NCI-H187 (cell line): ENCODE measurements around the gene TAB2.

Experiments
- DNase-seq, 2 experiments: peaks; one replicate each; lab custom pipeline; 2025; lab: John Stamatoyannopoulos, UW

The TAB2 gene, protein sequence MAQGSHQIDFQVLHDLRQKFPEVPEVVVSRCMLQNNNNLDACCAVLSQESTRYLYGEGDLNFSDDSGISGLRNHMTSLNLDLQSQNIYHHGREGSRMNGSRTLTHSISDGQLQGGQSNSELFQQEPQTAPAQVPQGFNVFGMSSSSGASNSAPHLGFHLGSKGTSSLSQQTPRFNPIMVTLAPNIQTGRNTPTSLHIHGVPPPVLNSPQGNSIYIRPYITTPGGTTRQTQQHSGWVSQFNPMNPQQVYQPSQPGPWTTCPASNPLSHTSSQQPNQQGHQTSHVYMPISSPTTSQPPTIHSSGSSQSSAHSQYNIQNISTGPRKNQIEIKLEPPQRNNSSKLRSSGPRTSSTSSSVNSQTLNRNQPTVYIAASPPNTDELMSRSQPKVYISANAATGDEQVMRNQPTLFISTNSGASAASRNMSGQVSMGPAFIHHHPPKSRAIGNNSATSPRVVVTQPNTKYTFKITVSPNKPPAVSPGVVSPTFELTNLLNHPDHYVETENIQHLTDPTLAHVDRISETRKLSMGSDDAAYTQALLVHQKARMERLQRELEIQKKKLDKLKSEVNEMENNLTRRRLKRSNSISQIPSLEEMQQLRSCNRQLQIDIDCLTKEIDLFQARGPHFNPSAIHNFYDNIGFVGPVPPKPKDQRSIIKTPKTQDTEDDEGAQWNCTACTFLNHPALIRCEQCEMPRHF

DNA sequence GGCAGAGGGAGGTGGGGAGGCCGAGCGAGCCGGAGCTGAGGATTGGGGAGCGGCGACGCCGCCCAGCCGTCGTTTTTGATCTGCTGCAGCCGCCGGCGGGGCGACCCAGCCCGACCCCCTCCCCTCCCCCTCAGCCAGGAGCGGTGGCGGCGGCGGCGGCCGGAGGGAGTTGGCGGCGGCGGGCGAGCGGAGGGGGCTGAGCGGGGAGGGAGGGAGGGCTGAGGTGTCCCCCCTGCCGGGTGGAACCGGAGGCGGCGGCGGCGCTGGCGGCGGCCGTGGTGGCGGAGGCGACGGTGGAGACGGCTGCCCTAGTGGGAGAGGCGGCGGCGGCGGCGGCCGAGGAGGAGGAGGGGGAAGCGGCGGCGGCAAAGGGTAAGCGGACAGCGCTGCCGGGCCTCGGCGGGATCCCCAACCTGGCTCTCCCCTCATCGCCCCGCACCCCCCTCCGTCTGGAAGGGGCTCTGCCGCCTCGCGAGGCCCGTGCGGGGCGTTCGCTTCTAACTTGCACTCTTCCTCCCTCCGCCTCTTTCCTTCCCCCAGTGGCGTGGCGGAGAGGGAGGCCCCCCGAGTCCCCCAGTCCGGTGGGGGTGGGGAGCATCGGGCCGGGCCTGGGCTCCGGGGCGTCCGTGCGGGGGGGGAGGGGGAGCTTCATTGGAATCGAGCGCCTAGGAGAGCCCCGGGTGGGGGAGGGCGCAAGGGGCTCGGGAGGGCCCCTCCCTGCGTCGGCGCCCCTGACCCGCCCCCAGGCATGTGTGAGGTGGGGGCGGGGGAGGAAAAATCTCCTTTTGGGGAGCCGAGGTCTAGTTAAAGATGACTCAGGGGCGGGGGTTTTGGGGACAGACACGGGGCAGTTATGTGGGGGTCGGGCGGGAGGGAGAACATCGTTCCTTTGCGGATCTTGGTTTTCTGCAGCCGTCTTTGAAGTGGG is at the start of gene TAB2:
TAB2 (plus strand) TSS at position 69 of the 928 bp plus-strand sequence. CDS start 52,286 bp downstream, outside the sequence.
- peak in 1 of 2 experiments; percentile 56 for DNase-seq

DNA sequence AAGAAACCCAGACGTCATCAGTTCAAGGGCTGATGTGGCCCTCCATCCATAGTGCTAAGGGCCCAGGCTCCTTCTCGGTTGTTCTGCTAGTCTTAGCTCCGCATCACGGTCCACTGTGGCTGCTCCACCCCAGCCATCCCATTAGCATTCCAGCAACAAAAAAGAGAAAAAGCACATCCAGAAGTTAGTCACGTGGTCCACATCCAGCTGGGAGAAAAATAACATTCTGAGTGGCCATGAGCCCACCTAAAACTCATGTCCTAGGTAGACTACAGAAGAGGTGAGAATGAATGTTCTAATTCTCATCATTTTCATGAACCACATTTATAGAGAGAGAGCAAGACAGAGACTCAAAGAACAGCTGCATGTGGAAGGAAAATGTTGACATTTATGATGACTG is 49.4 kb upstream of the TAB2 start:
- no peak for DNase-seq

DNA sequence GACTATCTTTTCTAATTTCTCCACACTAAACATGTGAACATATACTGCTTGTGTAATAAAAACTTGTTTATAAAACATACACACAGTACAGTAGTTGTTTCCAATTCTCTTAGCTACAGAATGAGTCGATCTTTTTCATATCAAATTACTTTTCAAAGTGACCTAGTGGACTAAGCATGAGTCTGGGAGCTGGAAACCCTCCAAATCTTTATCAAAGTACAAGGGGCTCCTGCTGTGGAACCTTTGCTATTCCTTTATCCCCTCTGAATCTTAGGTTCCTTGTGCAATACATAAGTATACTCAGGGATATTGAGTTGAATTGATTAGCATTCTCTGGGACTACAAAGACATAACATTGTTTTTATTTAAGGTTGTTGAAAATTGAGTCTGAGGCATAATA is 48.7 kb upstream of the TAB2 start:
- DNase-seq = no peak

DNA sequence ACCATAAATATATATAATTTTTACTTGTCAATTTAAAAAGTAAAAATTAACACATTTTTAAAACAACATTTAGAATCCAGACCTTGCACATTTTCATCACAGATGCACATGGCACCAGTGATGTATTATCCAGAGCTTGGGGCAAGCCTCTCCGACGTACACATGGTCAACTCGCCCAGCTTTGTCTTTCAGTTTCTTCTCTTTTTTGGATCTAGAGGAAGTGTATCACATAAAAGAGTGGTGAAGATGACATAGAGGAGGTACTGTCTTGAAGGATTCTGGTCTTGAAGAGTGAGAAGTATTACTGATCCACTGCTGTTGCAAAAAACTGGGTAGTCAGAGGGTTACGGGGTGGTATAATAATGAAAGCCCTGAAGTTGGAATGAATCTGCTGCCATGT is 46.9 kb upstream of the TAB2 start:
- DNase-seq = no peak

DNA sequence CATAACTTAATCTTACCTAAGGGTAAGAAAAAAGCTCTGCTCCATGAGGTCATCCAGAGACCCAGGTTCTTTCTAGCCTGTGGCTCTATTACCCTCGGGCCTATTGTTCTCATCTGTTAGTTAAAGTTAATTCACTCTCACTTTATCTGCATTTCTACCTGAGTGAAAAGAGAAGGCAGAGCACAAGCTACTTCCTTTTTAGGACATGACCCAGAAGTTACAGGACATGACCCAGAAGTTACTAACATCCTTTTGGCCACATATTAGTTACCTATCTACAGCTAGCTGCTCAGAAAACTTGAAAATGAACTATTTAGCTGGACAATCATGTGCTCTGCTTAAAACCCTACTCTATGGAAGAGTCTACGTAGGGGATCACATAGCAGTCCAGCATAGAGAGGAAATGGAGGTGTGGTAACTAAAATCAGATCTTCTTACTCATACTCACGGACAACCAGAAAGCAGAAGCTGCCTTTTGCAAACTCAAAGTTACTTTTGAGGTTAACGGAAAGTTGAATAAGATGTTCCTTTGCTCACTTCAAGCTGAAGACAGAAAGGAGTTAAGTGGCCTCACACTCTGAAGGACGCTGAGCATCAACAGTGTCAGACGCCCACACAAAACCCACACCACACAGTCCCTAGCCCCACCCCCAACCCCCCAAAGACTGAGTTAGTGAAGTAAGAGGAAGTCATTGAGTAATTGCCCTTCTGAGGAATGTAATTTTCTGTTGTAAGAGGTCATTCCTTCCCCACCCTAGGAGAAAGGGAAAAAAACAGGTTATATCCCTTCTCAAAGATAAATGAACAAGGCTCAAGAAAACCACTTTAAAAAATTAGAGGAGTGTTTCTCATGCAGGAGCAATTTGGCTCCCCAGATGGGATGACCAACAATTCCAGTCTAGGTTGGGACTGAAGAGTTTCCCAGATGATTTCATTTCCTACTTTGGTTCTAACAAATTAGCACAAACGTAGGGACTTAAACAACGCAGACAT is 45.9 kb upstream of the TAB2 start:
- DNase-seq = no peak

DNA sequence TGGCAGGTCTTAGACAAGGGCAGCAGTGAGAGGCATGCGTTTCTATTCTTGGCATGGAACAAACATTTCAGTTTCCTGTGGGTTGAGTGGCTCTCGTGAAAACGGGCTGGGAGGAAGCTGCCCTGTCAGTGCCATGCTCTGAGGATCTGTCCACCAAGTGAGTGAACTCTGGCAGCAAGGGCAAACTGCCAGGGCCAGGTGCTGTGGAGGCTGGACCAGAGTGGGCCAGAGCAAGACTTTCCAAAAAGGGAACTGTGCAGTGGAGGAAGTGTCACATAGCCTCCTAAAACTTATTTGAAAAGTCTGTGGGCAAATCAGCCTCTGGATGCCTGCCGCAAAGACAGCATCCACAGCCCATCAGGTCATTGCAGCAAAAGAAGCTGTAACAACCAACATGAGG is 44.2 kb upstream of the TAB2 start:
- DNase-seq = no peak

DNA sequence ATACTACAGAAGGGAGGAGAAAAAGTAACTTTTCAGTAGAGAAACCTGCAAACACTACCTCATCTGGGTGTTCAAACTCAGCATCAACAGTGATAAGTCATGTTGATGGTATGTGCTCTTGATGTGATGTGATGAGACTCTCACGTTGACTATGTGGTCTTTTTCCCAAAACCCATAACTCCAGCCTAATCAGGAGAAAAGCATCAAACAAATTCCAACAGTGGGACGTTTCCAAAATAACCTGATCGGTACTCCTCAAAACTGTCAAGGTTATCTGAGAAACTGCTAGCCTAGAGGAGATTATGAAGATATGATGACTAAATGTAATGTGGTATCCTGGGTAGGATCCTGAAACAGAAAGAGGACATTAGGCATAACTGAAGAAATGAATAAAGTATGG is 41.9 kb upstream of the TAB2 start:
- DNase-seq = no peak

DNA sequence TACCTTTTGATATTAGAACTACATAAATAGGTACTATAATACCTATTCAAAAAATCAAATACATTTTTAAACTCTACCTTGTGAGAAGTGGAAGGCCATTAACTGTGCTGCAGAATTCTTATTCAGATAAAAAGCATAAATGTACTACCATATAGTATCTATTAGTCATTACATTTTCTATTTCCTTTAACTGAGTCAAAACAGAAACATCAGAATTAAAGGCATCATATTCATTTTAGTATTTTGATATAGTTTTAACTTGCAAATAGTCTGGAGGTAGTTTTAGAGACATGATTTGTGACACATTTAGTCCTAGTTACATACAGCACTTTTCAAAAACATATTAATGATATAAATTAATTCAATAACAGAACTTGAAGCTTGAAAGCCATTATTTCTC is 39.9 kb upstream of the TAB2 start:
- DNase-seq = no peak

DNA sequence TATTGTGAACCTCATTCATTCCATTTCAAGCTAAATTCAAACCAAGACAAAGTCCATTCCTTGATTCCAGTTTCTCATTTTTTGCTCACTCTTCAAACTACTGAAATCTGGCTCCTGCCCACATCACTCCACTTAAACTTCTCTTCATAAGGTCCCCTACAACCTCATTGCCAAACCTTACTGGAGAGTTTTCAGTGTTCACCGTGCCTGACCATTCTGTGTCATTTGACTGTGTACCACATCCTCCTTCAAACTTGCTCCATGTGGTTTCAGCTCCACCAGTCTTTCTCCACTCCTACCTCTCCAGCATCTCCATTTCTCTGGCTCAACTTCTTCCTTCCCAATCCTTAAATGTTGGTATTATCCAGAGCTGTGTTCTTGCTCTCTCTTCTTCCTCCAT is 38.5 kb upstream of the TAB2 start:
- DNase-seq = no peak

DNA sequence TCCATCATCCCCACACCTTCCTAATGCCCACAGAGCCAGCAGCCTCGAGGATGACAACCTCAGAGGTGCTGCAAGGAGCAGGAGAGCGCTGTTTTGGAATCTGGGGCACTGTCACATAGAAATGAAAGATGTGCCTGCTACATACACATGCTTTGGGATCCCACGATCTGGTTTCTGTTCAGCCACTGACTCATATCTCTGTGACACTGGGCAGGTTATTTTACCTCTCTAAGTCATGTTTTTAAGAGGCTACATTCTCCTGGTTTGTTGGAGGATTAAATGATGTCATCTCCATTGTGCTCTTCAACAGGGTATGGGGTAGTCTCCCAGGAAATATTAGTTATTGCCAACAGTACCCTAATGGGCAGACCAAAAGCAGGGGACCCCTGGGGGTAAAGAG is 32.6 kb upstream of the TAB2 start:
- DNase-seq = no peak

DNA sequence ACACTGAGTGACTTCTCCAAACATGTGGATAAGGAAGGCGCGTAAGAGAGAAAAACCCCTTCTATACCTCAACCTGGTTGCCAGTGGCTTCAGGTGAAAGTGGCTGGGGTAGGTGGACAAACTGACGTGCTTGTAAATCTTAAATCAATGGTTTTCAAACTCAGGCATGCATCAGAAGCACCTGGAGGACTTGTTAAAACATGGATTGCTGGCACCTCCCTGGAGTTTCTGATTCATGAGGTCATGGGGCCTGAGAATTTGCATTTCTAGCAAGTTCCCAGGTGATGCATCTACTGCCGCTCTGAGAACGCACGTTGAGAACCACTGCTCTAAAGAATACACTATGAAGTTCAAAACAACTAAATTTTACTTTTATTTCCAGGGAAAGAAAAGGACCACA is 31.9 kb upstream of the TAB2 start:
- no peak for DNase-seq

DNA sequence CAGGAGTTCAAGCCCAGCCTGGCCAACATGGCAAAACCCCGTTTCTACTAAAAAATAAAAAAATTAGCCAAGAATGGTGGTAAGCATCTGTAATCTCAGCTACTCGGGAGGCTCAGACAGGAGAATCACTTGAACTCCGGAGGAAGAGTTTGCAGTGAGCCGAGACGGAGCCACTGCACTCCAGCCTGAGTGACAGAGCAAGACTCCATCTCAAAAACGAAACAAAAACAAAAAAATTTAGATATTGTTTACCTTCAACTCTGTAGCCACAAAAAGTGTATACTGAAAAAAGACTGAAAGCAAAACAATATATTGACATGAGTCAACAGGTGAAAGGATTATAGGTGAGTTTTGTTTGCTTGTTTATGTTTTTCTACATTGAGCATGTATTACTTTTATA is 30.6 kb upstream of the TAB2 start:
- DNase-seq = no peak

DNA sequence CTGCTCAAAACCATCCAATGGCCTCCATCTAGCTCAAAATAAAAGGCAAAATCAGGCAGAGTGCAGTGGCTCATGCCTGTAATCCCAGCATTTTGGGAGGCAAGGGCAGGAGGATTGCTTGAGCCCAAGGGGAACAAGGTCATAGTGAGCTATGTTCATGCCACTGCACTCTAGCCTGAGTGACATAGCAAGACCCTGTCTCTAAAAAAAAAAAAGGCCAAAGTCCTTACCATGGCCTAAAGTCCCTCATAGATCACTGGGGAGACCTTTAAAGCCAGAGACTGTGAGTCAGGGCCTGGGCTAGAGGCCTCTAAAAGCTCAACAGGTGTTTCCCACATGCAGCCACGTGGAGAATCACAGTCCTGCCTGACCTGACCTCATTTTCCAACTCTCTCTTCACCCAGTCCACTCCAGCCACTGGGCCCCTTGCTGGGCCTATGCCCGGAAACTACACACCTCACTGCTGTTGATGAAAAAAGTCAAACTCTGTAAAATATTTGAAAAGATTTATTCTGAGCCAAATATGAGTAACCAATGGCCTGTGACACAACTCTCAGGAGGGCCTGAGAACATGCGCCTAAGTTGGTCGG is 28.2 kb upstream of the TAB2 start:
- no peak for DNase-seq

DNA sequence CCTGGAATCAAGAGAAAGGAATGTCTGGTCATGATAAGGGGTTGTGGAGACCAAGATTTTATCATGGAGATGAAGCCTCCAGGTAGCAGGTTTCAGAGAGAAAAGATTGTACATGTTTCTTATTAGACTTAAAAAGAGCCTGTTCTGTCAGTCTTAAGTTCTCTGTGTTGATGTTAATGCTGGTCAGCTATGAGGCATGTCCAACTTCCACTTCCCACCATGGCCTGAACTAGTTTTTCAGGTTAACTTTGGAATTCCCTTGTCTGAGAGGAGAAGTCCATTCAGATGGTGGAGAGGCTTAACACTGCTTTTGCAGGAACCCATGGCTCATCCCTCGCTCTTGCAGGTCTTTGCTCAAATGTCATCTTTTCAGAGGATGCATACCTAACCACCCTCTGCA is 27.5 kb upstream of the TAB2 start:
- no peak for DNase-seq

DNA sequence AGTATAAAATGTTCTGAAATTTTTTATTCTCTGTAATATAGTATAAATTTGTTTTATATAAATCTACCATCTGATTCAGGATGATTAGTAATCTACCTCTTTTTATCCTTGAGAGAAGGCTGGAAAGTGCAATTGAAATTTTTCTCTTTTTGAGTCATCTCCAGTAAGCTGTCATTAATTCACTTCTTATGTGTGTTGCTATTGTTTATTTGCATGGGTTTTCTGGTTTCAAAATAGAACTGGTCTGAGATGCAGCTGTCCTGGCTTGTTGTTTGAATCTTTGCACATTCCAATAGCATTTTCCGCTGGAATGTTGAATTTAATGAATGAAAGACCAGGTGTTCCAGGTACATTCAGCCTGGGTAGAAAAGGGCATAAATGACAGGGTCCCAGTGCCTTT is 24.3 kb upstream of the TAB2 start:
- no peak for DNase-seq

DNA sequence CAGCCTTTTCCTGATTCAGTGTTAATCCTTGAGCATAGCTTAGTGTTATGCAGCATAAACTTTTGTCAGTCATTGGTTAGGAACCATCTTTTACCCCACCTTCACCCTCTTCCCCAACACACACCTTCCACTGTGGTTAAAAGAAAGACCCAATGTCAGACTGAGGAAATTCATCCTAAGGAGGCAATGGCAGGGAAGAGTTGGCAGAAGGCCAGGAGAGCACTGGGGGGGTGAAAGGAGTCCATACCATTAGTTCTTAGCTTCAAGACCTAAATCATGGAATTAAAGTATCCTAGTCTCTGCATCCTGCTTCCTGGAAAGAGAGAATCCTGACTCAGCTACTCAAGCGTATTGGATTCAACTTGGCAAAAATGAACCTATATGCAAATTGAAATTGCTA is 16.9 kb upstream of the TAB2 start:
- no peak for DNase-seq

DNA sequence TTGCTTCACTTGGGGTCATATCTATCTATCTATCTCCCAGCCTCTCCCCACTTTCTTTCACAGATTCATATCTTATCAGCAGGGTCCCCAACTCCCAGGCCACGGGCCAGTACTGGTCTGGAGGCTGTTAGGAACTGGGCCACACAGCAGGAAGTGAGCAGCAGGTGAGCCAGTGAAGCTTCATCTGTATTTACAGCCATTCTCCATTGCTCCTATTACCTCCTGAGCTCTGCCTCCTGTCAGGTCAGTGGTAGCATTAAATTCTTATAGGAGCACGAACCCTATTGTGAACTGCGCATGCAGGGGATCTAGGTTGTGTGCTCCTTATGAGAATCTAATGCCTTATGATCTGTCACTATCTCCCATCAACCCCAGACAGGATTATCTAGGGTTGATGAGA is 14.8 kb upstream of the TAB2 start:
- no peak for DNase-seq

DNA sequence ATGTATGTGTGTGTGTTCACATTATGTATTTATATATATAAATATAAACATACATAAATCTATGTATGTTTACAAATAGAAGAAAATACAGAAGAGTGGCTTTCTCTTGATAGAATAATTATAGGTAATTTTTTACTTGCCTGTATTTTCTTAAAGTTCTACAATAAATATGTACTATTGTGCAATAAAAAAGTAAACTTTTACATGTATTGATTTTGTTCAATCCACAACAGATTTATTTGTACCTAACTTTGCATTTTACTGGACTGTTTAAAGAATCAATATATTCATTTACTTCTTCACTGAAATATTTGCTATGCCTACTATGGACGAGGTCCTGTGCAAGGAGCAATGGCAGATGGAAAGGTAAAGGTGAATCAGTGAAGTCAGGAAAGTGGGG is 14.0 kb upstream of the TAB2 start:
- no peak for DNase-seq

DNA sequence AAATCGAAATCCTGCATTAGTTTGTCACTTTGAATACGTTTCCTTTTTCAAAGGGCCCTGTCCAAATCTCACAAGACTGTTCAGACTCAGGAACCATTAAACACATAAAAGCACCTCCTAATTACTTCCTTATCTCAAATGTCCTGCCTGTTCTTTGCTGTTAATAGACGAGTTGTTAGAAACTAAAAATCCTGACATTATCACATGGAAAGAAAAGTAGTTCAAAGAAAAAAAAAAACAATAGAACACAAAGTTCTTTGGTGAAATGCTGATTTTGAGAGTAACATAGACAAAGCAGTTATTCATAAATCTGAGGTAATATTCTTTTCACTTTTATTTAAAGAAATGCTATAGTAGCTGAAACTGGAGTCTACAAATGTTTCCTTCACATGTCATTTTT is 12.1 kb upstream of the TAB2 start:
- no peak for DNase-seq

DNA sequence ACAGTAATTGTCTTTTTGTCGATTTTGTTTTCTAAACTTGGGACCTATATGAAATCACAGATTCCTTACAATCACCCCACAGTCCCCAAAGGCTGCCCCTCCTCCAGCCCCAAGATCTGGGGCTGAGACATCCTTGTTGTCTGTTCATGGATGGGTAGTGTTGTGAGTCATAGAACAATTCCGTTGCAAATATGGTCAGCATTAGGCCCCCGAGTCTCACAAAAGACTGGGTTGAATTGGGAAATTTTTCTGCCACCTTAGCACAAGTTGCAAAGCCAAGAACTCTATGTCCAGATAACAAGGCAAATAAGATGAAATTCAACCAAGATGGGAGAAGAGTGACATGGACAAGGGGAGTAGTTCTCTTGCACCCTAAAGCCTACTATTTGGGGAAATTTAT is 10.5 kb upstream of the TAB2 start:
- no peak for DNase-seq

DNA sequence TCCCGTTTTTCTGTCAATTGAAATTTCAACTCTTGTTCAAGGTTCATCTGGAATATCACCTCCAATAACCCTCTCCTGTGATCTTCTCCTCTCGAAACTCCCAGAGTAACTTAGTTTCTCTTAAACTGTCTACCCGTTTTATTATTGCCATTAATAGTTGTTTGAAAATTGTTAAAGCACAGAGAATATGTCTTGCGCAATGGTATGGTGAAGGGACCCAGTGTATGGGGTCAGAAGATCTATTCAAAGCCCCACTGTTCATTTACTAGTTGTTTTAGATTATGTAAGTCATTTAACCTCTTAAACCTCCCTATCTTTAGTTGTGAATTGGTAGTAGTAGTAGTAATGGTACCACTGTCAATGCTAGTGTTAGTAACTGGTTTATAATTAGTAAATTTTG is 6.2 kb upstream of the TAB2 start:
- no peak for DNase-seq
